OCI-LY1 (cell line): ENCODE measurements around the gene BATF.

Source experiments
- EZH2 ChIP-seq: fragments of 200-600 bp; sonication (generic), shearing (Covaris generic); IDR thresholded peaks from 2 replicates; pipeline ENCODE4 v1.8.0; 2017; ENCODE audit warnings: borderline replicate concordance, mixed run types, mild to moderate bottlenecking, antibody characterized with exemption, low read length, moderate library complexity, mixed read lengths
- TF ChIP-seq, protein P1 (sequence below): fragments of 200-600 bp; sonication (generic), shearing (Covaris generic); IDR thresholded peaks from 2 replicates; pipeline ENCODE4 v1.5.1; 2017; ENCODE audit warnings: mild to moderate bottlenecking, antibody characterized with exemption, low read length, moderate library complexity, mixed read lengths

DNA sequence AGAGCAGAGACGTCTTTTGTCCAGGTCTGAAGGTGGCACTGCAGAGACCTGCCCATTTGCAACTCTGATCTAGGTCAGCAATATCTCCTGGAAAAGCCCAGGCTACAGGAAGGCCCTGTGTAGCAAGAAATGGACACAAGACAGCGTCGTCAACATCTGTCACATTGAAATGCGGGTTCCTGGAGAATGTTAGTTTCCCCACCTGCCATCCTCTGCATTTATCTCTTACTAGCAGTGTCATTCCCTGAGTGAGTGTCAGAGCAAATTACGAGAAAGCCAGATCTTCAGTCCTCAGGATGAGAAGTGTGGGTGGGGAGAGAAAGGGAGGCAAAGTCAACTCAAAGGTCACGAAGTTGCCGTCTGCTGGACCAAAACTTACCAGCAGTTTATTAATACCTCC, 28.8 kb downstream of the BATF start:
- TF ChIP-seq, protein P1, sequence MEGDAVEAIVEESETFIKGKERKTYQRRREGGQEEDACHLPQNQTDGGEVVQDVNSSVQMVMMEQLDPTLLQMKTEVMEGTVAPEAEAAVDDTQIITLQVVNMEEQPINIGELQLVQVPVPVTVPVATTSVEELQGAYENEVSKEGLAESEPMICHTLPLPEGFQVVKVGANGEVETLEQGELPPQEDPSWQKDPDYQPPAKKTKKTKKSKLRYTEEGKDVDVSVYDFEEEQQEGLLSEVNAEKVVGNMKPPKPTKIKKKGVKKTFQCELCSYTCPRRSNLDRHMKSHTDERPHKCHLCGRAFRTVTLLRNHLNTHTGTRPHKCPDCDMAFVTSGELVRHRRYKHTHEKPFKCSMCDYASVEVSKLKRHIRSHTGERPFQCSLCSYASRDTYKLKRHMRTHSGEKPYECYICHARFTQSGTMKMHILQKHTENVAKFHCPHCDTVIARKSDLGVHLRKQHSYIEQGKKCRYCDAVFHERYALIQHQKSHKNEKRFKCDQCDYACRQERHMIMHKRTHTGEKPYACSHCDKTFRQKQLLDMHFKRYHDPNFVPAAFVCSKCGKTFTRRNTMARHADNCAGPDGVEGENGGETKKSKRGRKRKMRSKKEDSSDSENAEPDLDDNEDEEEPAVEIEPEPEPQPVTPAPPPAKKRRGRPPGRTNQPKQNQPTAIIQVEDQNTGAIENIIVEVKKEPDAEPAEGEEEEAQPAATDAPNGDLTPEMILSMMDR, result no peak
- no peak for TF ChIP-seq EZH2
